MCF 10A (cell line): ENCODE measurements around the gene HOXB3. TPM values are rescaled to one million over a fixed set of nuclear protein-coding genes. Genes with fewer than 3 reads are reported as not detected.
A peak's percentile ranks its signal among the peaks of the same experiment; 100 is the strongest.

Experiments used
- BruUV-seq: library from RNA; stranded (reverse); fragments of 400-500 nt; replicated peaks from 2 replicates; lab custom pipeline; 2021; lab: Mats Ljungman, UMichigan
- CTCF ChIA-PET: fragments of 300-600 bp; sonication (Branson Sonifier 250); formaldehyde crosslinking; extraction: SDS; loops from one replicate; lab custom pipeline; 2021; ENCODE audit warnings: antibody characterized with exemption, inconsistent platforms; lab: Yijun Ruan, JAX
- POLR2A ChIA-PET: fragments of 300-600, 350-650 bp; sonication (Branson Sonifier 250); formaldehyde crosslinking; extraction: SDS; loops from one replicate; lab custom pipeline; 2020; ENCODE audit warnings: antibody characterized with exemption, inconsistent platforms; lab: Yijun Ruan, JAX
- DNase-seq: peaks from one replicate; pipeline ENCODE4 v3.0.0-alpha.2; 2018; ENCODE audit not compliant: unreplicated experiment
- H3K27ac Mint-ChIP-seq: one replicate; pipeline ENCODE4 v1.8.0; 2022; ENCODE audit warnings: mild to moderate bottlenecking, low read depth, mixed read lengths; ENCODE audit not compliant: unreplicated experiment
- H3K27me3 Mint-ChIP-seq: one replicate; pipeline ENCODE4 v1.8.0; 2022; ENCODE audit warnings: mixed read lengths; ENCODE audit not compliant: insufficient read depth, unreplicated experiment
- H3K36me3 Mint-ChIP-seq: one replicate; pipeline ENCODE4 v1.8.0; 2022; ENCODE audit warnings: mild to moderate bottlenecking, moderate library complexity, mixed read lengths; ENCODE audit not compliant: insufficient read depth, unreplicated experiment
- H3K4me1 Mint-ChIP-seq: one replicate; pipeline ENCODE4 v1.8.0; 2022; ENCODE audit warnings: mixed read lengths; ENCODE audit not compliant: insufficient read depth, unreplicated experiment
- H3K4me3 Mint-ChIP-seq: one replicate; pipeline ENCODE4 v1.8.0; 2022; ENCODE audit warnings: mild to moderate bottlenecking, moderate library complexity, mixed read lengths; ENCODE audit not compliant: unreplicated experiment
- H3K9me3 Mint-ChIP-seq: one replicate; pipeline ENCODE4 v1.8.0; 2022; ENCODE audit warnings: mixed read lengths; ENCODE audit not compliant: unreplicated experiment
- CTCF ChIP-seq: fragments of 200-600 bp; IDR thresholded peaks from one replicate; pipeline ENCODE4 v1.8.0; 2022; ENCODE audit warnings: antibody characterized with exemption, mild to moderate bottlenecking; ENCODE audit not compliant: unreplicated experiment
- intact Hi-C: fragments of 100-400 bp; cut with micrococcal nuclease; formaldehyde crosslinking; loops from 2 replicates; pipeline ENCODE4 v1.14.1; 2022
- total RNA-seq: library from RNA; stranded (reverse); gene quantifications from 2 replicates; pipeline ENCODE4 v1.2.3, GENCODE V29; 2022

Gene HOXB3
- total RNA-seq, 1 experiment from 2014 or later = 0.79 TPM

- Mint-ChIP-seq H3K27me3 (peaks cover 91% of the 10 kb centered on the region), H3K4me1 (peaks cover 5% of the 10 kb centered on the region), H3K36me3 (no peaks in the 10 kb centered on the region), H3K4me3 (no peak overlapping the region), H3K27ac (no peak overlapping the region), H3K9me3 (no peaks in the 10 kb centered on the region)
- no TSS peak for BruUV-seq
- ChIA-PET CTCF (interaction anchor here (0.7 kb wide), 1 partner anchor 9 kb away, joined by 4 read pairs; no protein-coding TSS in a partner anchor), POLR2A (no interaction called here)
- DNase-seq = no peak
- intact Hi-C loops = no loop called here
- no peak for TF ChIP-seq CTCF
Observed at GRCh38 chr17:48603959-48604769, 14.1 kb upstream of the HOXB3 start.

GRCh38 chr17:48601539-48602425, 11.7 kb upstream of the HOXB3 start:
- Mint-ChIP-seq H3K27me3 (peaks cover 91% of the 10 kb centered on the region), H3K36me3 (no peaks in the 10 kb centered on the region), H3K9me3 (no peaks in the 10 kb centered on the region), H3K4me1 (peaks cover 5% of the 10 kb centered on the region), H3K27ac (no peak overlapping the region), H3K4me3 (peak overlapping the region; percentile 23)
- BruUV-seq = no TSS peak
- no peak for TF ChIP-seq CTCF
- intact Hi-C loops = no loop called here
- no peak for DNase-seq
- CTCF ChIA-PET = interaction anchor here (0.6 to 1.4 kb wide), 8 partner anchors 22 to 1070 kb away, joined by 3 to 5 read pairs (median 3); no protein-coding TSS in a partner anchor
- POLR2A ChIA-PET = interaction anchor here (0.6 kb wide), 2 partner anchors 433 to 470 kb away, joined by 3 read pairs; no protein-coding TSS in a partner anchor

GRCh38 chr17:48601207-48601538, 11.1 kb upstream of the HOXB3 start:
- H3K4me1 Mint-ChIP-seq = peaks cover 5% of the 10 kb centered on the region
- H3K4me3 Mint-ChIP-seq = no peak overlapping the region
- intact Hi-C loops = no loop called here
- no peak for TF ChIP-seq CTCF
- H3K9me3 Mint-ChIP-seq = no peaks in the 10 kb centered on the region
- peaks cover 86% of the 10 kb centered on the region for H3K27me3 Mint-ChIP-seq
- ChIA-PET POLR2A (interaction anchor here (0.6 kb wide), 1 partner anchor 470 kb away, joined by 3 read pairs; no protein-coding TSS in a partner anchor), CTCF (interaction anchor here (0.6 to 1.4 kb wide), 4 partner anchors 248 to 1069 kb away, joined by 3 to 5 read pairs (median 3); no protein-coding TSS in a partner anchor)
- no TSS peak for BruUV-seq
- H3K36me3 Mint-ChIP-seq = no peaks in the 10 kb centered on the region
- H3K27ac Mint-ChIP-seq = no peak overlapping the region
- no peak for DNase-seq
